ENCODE measurements around the gene DNM3.

DNM3 gene

GRCh38 chr1:172254521-172255222 is 413.4 kb downstream of the DNM3 start:
- DNase-seq = no peak

- no peak for DNase-seq
Observed at GRCh38 chr1:172255223-172255560, 413.9 kb downstream of the DNM3 start.

- DNase-seq = no peak
Observed at GRCh38 chr1:172265905-172266304, 424.6 kb downstream of the DNM3 start.

- no peak for DNase-seq
Observed at GRCh38 chr1:172266528-172267174, 425.4 kb downstream of the DNM3 start.

GRCh38 chr1:172268237-172268636 is 426.9 kb downstream of the DNM3 start:
- no peak for DNase-seq

- DNase-seq = no peak
Observed at GRCh38 chr1:172269084-172269483, 427.8 kb downstream of the DNM3 start.

GRCh38 chr1:172269644-172270043 is 428.3 kb downstream of the DNM3 start:
- DNase-seq = no peak

GRCh38 chr1:172270605-172271004 is 429.3 kb downstream of the DNM3 start:
- DNase-seq = no peak

- no peak for DNase-seq
Observed at GRCh38 chr1:172272087-172272486, 430.8 kb downstream of the DNM3 start.

- no peak for DNase-seq
Observed at GRCh38 chr1:172273647-172274396, 432.5 kb downstream of the DNM3 start.

- DNase-seq = no peak
Observed at GRCh38 chr1:172275478-172275877, 434.2 kb downstream of the DNM3 start.

GRCh38 chr1:172276120-172276818 is 435.0 kb downstream of the DNM3 start:
- no peak for DNase-seq

- no peak for DNase-seq
Observed at GRCh38 chr1:172277275-172277674, 436.0 kb downstream of the DNM3 start.

GRCh38 chr1:172277989-172278388 is 436.7 kb downstream of the DNM3 start:
- DNase-seq = no peak

GRCh38 chr1:172278478-172278877 is 437.2 kb downstream of the DNM3 start:
- no peak for DNase-seq

GRCh38 chr1:172279939-172280636 is 438.8 kb downstream of the DNM3 start:
- DNase-seq = no peak

- DNase-seq = no peak
Observed at GRCh38 chr1:172283766-172284165, 442.5 kb downstream of the DNM3 start.

GRCh38 chr1:172286629-172287076 is 445.4 kb downstream of the DNM3 start:
- DNase-seq = no peak

GRCh38 chr1:172287208-172287607 is 445.9 kb downstream of the DNM3 start:
- DNase-seq = no peak

- DNase-seq = no peak
Observed at GRCh38 chr1:172288581-172288980, 447.3 kb downstream of the DNM3 start.

GRCh38 chr1:172289448-172289847 is 448.1 kb downstream of the DNM3 start:
- DNase-seq = no peak

- DNase-seq = no peak
Observed at GRCh38 chr1:172292840-172293239, 451.5 kb downstream of the DNM3 start.

GRCh38 chr1:172293429-172293828 is 452.1 kb downstream of the DNM3 start:
- no peak for DNase-seq

Data from GDM1 (cell line).